ENCODE measurements around the gene CCNG2.

CCNG2 gene

DNA sequence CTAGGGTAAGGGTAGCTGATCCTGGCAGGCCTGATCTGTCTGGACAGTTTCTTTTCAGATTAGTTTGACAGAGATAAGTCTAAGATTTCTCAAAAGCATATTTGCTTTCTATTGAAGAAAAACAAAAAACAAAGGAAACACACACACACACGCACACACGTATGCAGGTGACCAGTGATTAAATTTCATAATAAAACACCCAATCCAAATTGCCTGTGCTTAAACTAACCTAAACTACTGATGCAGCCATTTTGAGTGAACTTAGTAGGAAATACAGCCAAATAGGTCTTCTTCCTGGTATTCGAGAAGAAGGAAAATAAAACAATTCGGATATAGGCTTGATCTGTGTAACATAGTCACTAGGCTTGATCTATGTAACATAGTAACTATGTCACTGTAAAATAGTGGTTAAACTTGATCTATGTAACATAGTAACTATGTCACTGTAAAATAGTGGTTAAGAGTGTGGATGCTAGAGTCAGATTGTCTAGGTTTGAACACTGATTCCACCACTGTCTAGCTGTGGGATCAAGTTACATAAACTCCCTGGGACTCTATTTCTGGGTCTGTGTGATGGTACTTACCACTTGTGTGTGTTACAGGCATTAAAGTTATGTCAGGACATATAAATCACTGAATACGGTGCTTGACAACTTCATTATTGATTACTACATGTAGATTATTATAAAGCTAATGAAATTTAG is 9.8 kb upstream of the CCNG2 start:
- no peak for DNase-seq (ENCODE audit: low spot score)

DNA sequence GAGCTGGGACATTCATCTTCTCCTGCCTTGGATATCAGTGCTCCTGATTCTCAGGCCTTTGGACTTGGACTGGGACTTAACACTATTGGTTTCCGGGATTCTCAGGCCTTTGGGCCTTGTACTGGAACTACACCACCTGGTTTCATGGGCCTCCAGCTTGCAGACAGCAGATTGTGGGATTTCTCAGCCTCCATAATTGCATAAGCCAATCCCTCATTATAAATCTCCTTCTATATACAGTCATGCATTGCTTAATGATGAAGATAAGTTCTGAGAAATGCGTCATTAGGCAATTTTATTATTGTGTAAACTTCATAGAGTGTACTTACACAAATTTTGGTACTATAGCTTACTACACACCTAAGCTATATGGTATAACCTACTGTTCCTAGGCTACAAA is 8.9 kb upstream of the CCNG2 start:
- no peak for DNase-seq (ENCODE audit: low spot score)

DNA sequence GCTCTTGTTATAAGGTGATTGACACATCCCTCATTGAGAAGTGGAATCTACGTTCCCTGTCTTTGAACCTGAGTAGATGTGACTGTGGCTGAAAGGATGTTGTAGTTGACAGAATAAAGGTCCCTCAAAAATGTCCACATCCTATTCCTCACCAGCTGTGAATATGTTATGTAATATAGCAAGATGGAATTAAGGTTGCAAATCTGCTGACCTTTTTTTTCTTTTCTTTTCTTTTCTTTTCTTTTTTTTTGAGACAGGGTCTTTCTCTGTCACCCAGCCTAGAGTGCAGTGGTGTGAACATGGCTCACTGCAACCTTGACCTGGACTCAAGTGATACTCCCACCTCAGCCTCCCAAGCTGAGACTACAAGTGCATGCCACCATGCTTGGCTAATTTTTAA is 7.2 kb upstream of the CCNG2 start:
- DNase-seq (ENCODE audit: low spot score) = no peak

DNA sequence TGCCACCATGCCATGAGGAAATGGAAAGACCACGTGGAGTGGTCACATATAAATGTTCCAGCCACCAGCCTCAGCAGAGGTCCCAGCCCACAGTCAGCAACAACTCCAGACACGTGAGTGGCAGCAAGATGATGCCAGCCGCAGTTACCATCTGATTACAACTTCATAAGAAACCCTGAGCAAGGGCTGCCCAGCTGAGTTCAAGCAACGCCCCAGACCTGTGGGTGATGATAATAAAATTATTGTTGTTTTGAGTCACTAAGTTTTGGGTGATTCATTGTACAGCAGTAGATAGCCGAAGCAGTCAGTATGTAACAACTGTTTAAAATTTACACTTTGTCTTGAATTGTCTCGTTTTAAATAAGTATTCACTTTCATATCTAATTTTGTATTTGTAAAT is 5.8 kb upstream of the CCNG2 start:
- no peak for DNase-seq (ENCODE audit: low spot score)

DNA sequence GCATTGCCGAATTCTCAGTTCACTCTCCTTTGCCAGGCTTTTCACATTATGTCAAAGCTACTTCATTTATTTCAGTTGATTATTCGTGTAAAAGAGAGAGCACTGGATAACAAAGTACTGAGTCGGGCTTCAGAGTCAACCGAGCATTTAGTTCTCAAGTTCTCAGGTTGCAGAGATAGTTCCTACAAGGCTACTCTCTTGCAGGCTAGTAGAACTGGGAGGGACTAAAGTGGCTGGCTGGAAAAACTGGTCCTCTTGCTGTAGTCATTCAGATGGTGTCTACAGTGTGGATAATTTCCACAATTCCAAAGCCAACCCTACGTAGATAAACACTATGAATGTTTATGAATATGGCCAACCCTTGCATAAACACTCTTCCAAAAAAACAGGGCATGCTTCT is 4.6 kb upstream of the CCNG2 start:
- no peak for DNase-seq (ENCODE audit: low spot score)

DNA sequence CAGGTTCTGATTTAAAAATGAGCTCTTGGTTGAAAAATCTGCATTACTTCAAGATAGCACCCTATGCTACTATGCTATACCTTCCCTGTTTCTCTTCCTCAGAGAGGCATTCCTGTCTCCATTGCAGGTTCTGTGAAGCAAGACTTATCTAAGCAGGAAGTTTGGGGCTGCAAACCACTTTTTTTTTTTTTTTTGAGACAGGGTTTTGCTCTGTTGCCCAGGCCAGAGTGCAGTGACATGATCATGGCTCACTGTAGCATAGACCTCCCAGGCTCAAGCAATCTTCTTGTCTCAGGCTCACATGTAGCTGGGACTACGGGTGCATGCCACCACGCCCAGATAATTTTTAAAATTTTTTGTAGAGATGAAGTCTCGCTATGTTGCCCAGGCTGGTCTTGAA is 4.0 kb upstream of the CCNG2 start:
- no peak for DNase-seq (ENCODE audit: low spot score)

DNA sequence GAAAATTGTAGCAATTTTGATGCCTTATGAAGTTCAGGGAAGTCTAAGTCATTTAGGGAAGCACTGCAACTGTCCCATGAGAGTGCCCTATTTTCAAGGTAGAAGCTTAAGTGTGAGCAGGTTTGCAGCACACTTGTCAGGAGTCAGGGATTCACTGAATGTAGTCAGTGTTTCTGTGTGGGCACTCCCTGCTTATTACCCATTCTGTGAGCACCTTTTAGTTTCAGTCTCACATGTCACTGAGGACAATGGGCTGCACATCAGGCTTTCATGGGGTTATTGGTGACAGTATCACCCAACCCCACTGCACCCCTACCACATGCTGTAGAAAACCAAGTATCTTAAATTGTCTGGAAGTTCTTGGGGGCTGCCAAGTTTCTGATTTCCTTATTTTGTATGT is 2.9 kb upstream of the CCNG2 start:
- no peak for DNase-seq (ENCODE audit: low spot score)

DNA sequence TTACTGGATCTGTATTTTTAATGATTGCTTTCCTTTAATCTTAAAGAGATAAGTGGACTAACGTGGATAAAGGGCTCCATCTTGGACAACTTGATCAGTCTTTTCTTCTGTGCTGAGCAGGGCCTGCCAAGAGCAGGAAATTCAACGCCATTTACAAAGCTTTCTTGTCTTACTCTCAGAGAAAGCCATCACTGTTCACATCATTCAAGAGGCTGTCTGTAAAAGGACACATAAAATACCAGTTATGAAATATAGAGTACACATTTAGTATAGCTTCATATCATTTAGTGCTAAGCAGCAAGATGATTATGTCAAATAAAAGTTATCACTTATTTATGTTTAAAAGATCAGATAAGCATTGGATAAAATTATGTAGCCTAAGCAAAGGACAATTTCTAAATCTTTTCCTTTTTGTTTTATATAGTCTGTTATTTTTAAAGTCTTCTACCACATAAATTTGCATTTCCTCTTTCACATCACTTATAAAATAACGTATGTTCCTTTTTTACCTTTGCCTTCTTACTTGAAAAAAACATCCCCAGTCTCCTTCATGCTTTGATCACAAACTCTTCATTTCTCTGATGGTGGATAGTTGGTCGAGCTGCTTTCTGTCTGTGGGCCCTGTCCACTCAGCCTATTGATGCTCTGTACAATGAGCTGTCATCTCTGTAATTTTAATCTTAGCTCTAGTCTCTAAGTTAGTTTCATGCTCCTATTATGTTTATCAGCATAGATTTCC is 2.1 kb upstream of the CCNG2 start:
- no peak for DNase-seq (ENCODE audit: low spot score)

DNA sequence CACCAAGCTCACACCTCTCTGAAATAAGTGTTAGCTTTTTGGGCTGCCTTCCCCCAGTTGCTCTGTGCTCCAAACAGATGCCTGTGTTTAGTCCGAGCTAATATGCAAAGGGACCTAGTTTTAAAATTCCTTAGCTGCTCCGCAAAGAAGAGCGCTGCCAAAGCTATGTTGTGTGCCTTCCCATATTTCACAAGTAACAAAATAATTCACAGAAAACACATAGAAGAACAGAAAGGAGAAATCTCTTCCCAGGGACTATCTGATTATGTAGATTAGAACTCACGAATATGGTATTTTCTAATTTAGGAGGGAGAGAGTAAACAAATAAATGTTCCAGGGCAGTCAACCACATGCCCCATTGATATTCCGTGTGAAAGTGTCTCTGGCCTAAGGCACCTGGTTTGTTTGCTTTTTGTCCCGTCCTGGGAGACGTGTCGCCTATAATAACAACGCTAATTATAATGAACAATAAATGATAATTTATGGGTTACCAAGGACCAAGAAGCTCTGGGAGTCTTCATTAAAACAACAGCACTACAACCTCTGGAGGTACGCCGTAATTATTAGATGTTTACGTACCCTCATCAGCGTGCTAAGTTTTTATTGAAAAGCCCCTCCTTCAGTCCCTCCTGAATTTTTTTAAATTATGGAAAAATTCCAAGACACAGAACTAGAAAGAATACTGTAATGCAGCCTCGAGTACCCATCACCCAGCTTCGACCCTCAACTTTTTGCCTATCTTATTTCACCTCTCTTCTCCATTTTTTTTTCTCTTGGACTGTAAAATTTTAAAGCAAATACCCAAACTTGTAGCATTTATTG is 1.2 kb upstream of the CCNG2 start:
- DNase-seq (ENCODE audit: low spot score) = no peak

DNA sequence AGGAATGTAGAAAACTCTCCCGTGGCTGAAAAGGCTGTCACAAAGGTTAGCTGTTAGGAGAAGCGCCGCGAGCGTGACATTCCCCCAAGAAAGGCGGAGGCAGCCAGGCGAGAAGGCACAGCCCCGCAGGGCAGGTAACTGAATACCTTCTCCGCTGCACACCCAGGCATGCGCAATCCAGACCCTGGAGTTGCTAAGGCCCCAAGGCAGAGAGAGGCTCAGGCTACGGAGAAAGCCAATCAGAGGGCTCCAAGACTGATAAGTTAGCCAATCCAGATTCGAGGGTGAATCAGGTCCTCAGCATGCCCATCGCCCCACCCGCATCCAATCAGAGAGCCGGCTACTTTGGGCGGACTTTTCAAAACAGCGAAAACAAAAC is 485 bp upstream of the CCNG2 start:
- DNase-seq (ENCODE audit: low spot score) = peak; percentile 98

DNA sequence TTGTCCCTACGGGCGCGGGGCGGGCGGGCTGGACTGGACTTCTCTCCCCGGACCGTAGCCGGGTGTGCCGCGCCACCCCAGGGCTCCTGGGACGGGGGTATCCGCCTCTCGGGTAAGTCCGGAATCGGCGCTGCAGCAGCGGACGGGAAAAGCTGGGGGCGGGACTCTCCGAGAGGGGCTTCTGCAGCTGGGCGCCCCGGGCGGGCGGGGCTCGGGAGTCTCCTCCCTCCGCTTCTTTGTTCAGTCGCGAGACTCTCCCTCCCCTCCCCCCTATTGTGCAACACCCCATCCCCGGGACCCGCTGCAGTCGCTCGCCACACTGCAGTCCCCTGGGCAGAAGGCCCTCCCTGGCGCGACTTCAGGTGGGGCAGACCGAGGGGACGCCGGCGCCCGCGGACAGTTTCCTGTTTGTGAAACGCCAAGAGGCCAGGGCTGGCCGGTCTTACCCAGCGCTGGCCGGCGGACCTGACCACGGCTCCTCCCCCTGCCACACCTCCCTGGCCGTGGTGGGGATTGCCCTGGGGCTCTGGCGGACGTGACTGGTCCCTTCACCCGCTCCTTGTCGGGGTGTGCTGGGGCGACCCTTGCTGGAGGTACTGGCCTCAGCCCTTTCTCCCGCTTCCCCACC is 966 bp downstream of the CCNG2 start:
- DNase-seq (ENCODE audit: low spot score) = peak; percentile 66

DNA sequence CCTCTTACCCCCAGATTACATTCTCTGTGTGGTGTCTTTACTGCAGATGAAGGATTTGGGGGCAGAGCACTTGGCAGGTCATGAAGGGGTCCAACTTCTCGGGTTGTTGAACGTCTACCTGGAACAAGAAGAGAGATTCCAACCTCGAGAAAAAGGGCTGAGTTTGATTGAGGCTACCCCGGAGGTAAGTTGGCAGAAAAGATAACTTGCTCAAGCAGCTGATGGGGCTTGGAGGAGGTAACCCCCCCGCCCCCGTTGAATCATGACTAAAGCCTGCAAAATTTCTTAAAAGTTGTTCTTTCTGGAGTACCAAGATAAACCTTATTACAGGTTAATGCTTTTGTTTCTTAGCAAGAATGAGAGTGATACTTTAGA is 1.5 kb downstream of the CCNG2 start:
- no peak for DNase-seq (ENCODE audit: low spot score)

DNA sequence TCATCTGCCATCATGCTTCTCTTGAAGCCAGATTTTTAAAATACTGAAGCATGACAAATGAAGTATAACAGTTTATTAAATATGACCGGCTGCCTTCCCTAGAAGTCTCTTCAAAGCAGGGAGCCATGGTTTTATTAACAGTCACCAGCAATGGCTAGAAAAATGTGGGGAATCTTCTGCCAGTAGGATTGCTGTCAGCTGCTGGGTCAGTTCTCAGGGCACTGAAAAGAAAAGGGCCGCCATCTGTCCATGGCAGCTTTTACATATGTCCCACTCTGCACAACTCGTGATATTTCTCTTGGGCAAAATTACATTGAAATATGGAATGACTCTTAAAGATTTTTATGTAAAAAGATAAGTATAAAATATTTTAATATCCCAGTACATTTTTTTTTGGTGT is 2.8 kb downstream of the CCNG2 start:
- DNase-seq (ENCODE audit: low spot score) = no peak

DNA sequence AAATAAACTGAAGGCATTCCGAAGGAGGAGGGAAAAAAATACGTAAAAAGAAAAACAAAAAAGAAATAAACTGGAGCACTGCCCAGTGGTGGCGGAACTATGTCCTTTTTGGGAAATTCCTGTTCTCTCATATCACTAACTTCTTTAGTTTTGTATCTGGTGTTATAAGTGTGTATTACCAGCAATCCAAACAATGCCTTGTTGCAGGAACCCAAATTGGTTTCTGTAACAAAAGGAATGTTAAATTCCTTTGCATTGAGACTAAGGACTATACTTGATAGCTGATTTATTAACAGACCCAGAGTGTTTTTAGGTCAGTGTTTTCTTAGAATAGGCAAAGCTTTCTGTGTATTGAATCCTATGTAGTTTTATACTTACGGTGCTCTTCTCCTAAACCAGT is 6.6 kb downstream of the CCNG2 start:
- no peak for DNase-seq (ENCODE audit: low spot score)

DNA sequence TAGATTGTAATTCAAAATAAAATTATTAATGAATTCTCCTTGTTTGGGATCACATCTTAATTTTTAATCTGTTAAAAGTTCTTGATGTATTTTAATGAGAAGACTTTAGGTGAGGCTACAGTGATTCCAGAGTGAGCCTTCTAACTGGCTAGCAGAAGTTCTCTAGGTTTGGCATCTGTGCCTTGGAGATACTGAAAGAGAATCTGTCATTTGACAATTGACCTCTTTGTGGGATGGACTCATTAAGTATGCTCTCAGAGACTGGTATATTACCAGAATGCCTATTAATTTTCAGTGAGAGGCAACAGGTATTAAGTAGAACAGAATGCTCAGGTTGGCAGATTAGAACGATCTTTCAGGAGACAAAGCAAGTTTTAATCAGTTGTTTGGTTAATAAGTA is 10.2 kb downstream of the CCNG2 start:
- no peak for DNase-seq (ENCODE audit: low spot score)

DNA sequence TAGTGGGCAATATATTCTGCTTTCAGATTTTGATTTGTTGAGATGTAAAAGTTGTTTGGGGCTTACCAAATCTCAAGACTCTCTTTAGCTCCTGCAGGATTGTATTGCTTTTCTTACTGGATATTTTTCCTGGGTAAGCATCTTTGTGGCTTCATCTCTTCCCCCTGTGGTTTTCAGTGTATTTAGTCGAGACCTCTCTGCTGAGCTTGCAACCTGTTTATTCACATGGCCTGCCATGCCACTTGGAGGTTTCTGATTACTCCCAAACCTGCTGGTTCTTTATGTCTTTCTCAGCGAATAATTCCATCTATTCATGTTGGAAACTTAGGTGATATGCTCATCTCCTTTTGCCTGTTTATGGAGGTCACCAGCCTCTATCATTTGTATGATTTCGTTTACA is 10.9 kb downstream of the CCNG2 start:
- DNase-seq (ENCODE audit: low spot score) = no peak

DNA sequence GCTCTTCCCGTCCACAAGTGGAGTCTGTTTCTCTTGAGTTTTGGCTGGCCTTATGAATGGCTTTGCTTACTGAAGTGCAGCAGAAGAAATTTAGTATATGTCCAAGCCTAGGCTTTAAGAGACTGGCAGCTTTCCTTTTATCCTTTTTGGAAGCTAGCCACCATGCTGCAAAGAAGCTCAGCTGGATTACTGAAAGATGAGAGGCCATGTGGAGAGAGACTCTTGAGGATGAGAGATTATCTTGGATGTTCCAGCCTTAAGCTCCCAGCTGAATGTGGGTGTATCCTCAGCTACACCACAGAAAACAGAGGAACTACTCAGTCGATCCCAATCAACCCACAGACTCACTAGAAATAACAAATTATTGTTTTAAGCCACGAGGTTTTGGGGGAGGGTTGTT is 12.5 kb downstream of the CCNG2 start:
- DNase-seq (ENCODE audit: low spot score) = no peak

DNA sequence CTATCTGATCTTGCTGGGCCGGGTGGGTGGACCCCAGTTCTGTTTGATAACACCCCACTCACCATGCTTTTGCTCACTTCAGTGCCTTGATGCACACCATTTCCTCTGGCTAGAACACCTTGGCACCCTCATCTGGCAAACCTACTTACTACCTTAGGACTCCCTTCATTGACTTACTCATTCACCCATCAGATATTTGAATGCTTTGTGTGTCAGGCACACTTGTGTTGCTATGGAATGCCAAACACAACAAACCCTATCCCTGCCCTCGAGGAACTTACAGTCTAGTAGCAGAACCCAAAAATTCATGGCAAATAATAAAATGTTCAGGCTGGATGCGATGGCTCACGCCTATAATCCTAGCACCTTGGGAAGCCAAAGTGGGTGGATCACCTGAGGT is 13.9 kb downstream of the CCNG2 start:
- DNase-seq (ENCODE audit: low spot score) = no peak

DNA sequence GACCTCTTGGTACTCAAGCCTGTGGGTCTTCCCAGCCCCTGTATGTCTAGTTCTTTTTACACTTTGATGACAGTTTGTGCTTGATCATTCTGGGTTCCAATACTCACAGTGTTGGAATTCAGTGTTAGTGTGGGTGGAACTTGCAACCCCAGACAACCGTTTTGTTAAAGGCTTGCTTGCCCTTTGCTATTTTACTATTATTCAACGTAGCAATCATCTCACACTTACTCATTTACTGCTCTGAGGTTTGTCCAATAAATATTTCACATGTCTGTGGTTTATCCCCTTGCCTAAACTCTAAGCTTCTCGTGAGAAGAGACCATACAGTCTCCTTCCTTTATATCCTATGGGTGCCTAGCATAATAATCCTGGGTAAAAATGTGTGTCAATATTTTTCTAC is 15.3 kb downstream of the CCNG2 start:
- DNase-seq (ENCODE audit: low spot score) = no peak

DNA sequence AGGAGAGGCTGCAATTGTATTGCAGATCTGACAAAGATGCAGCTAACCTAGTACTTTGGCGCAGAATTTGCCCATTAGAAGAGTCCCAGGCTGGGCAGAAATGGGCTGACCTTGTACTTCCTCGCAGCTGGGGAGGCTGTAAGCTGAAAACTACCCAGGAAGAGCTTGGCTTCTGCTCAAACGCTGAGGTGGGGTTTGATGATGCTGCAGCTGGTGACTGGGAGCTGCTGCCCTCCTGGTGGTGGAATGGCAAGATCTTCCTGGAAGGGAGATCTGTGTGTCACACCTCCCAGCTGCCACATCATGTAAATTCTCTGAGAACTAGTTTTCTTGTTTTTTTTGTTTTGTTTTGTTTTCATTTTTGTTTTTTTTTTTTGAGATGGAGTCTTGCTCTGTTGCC is 17.4 kb downstream of the CCNG2 start:
- DNase-seq (ENCODE audit: low spot score) = no peak

DNA sequence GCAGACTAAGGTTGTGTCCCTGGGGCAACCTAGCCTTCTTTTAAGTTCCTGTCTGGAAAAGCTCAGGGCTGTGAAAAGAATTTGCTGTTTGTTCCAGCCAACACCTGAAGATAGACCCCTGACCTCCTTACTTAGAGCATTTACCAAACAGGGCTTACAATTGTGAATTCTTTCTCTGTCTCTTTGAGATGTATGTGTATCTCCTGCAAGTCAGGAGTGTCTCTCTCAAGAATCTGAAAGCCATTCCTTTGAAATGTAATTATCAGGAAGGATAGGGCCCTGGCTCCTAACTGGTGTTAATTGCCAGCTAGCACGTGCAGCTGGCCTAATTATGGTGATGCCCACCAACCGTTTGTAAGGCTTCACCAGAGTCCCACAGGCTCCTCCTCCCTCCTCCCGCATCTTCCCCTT is 18.2 kb downstream of the CCNG2 start:
- DNase-seq (ENCODE audit: low spot score) = no peak

DNA sequence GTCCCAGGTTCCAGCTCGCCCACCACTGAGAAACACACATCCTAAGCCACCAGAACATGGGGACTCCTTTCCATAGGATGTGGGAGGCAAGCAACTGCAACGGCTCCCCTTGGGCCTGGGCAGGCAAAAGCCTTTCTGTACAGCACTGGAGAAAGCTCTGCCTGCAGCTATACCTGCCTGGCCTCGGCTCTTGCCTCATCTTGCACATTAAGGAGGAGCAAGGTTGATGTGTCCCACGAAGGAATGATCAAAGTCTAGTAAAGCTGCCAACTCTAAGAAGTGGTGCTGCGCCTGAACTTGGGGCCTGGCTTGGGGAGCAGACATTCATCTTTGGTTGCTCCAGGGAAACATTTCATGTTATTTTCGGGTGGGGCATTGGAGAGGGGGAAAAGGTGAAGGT is 19.6 kb downstream of the CCNG2 start:
- DNase-seq (ENCODE audit: low spot score) = no peak

DNA sequence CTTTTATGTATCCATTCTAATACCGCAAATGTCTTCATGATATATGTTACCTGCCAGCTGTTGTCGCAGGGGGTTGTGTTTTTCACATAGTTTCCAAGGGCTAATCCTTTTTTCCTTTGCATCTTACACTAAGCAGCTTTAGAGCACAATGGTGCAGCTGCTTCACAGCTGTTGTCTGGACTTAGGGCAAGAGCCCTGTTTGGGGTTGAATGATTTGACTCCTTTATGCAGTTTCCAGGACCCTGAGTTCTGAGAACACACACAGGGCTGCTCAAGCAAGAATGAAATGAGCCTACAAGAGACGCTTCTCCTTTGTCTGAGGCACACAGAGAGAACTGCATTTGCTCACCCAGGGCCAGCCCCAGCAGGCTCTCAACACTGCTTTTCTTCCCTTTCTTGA is 20.2 kb downstream of the CCNG2 start:
- no peak for DNase-seq (ENCODE audit: low spot score)

Measured in activated CD4-positive, alpha-beta T cell treated with anti-CD3 and anti-CD28 coated beads, Interleukin-2, Interleukin-4, amounts not matched to agents 100 ng/mL and 50 ng/mL, durations not matched to agents 16 hours and 8 hours (primary cell).